ENCODE results near the gene TRPM4. TPM values are rescaled to one million over a fixed set of nuclear protein-coding genes. Genes with fewer than 3 reads are reported as not detected.
"Not testable (repeated sequence)": the region's sequence is repeated elsewhere in the genome, so short reads cannot be mapped to it uniquely, and the experiment has no call there.

Gene TRPM4
- total RNA-seq, 3 donors from 2014 or later: 13.1 to 34.0 (median 24.3) TPM

GRCh38 chr19:49140951-49141350 is 16.6 kb upstream of the TRPM4 start:
- intact Hi-C loops (cut with DNase I; ENCODE audit: low total_unique reads): no loop called here
- Histone ChIP-seq H3K4me1 (peaks cover 1 to 5% of the 10 kb centered on the region in 2 donors), H3K36me3 (no peaks in the 10 kb centered on the region), H3K9me3 (no peaks in the 10 kb centered on the region), H3K27ac (no peak overlapping the region), H3K27me3 (no peaks in the 10 kb centered on the region), H3K4me3 (no peak overlapping the region)
- DNase-seq (ENCODE audit: low spot score in 2 of 2): no peak
- TF ChIP-seq POLR2A (IDR thresholded peaks at IDR 0.05) (no peak), POLR2AphosphoS5 (IDR thresholded peaks at IDR 0.05) (no peak), CTCF (IDR thresholded peaks at IDR 0.05) (no peak)

- no peak overlapping the region for H3K27ac ChIP-seq
- H3K4me3 ChIP-seq: no peak overlapping the region
- DNase-seq (ENCODE audit: low spot score in 2 of 2): no peak
- H3K4me1 ChIP-seq: peaks cover 3 to 7% of the 10 kb centered on the region in 2 donors
- H3K36me3 ChIP-seq: no peaks in the 10 kb centered on the region
- H3K27me3 ChIP-seq: no peaks in the 10 kb centered on the region
- intact Hi-C loops (cut with DNase I; ENCODE audit: low total_unique reads): no loop called here
- no peaks in the 10 kb centered on the region for H3K9me3 ChIP-seq
- no peak for TF ChIP-seq POLR2AphosphoS5 (IDR thresholded peaks at IDR 0.05)
- no peak for TF ChIP-seq CTCF (IDR thresholded peaks at IDR 0.05)
- no peak for TF ChIP-seq POLR2A (IDR thresholded peaks at IDR 0.05)
These were observed 16.2 kb upstream of the TRPM4 start for GRCh38 chr19:49141352-49141751.

- H3K27me3 ChIP-seq: no peaks in the 10 kb centered on the region
- peaks cover 3 to 7% of the 10 kb centered on the region in 2 donors for H3K4me1 ChIP-seq
- no peaks in the 10 kb centered on the region for H3K9me3 ChIP-seq
- TF ChIP-seq POLR2A (IDR thresholded peaks at IDR 0.05) (no peak), POLR2AphosphoS5 (IDR thresholded peaks at IDR 0.05) (no peak), CTCF (IDR thresholded peaks at IDR 0.05) (no peak)
- intact Hi-C loops (cut with DNase I; ENCODE audit: low total_unique reads): no loop called here
- DNase-seq (ENCODE audit: low spot score in 2 of 2): peak; percentile 91 to 92
- peak overlapping the region; percentile 37 to 71 (median 54) for H3K4me3 ChIP-seq
- H3K36me3 ChIP-seq: no peaks in the 10 kb centered on the region
- H3K27ac ChIP-seq: no peak overlapping the region
These were observed 14.7 kb upstream of the TRPM4 start for GRCh38 chr19:49142866-49143335.

GRCh38 chr19:49145573-49146407 is 11.8 kb upstream of the TRPM4 start:
- DNase-seq (ENCODE audit: low spot score in 2 of 2): peak; percentile 55 to 77
- peak overlapping the region in 2 of 3 donors; percentile 31 to 56 for H3K4me3 ChIP-seq
- peaks cover 3 to 11% of the 10 kb centered on the region in 2 donors for H3K4me1 ChIP-seq

GRCh38 chr19:49146408-49146770 is 11.2 kb upstream of the TRPM4 start:
- H3K4me3 ChIP-seq: peak overlapping the region in 1 of 3 donors; percentile 56
- H3K27ac ChIP-seq; intact Hi-C loops (cut with DNase I; ENCODE audit: low total_unique reads); H3K27me3 ChIP-seq; H3K9me3 ChIP-seq; DNase-seq (ENCODE audit: low spot score in 2 of 2); H3K36me3 ChIP-seq: not testable (repeated sequence)
- peaks cover 6 to 13% of the 10 kb centered on the region in 2 donors for H3K4me1 ChIP-seq

More at GRCh38 chr19:49145573-49146407, 11.8 kb upstream of the TRPM4 start:
- Histone ChIP-seq H3K27ac (no peak overlapping the region), H3K27me3 (no peaks in the 10 kb centered on the region), H3K9me3 (no peaks in the 10 kb centered on the region), H3K36me3 (no peaks in the 10 kb centered on the region)
- intact Hi-C loops (cut with DNase I; ENCODE audit: low total_unique reads): no loop called here
- TF ChIP-seq CTCF (IDR thresholded peaks at IDR 0.05): peak; percentile 69 to 89 (median 81)
- TF ChIP-seq POLR2A (IDR thresholded peaks at IDR 0.05): no peak
- no peak for TF ChIP-seq POLR2AphosphoS5 (IDR thresholded peaks at IDR 0.05)
